HepG2 (cell line): ENCODE data around the gene PCNT.

ENCODE experiments used
- JUN ChIP-seq: sonication (generic); formaldehyde crosslinking; IDR thresholded peaks from 2 replicates; pipeline ENCODE4 v1.4.0; 2020; ENCODE audit warnings: mild to moderate bottlenecking, missing genetic modification reagents
- POLR2A ChIP-seq, 2 experiments: IDR thresholded peaks; 2 replicates each; pipeline ENCODE4 v1.6.1; 2011; ENCODE audit warnings: low read depth in 2 of 2, low read length in 2 of 2, mild to moderate bottlenecking in 1 of 2, moderate library complexity in 1 of 2; ENCODE audit not compliant: insufficient read depth in 1 of 2
- SIX1 ChIP-seq: sonication (generic); formaldehyde crosslinking; IDR thresholded peaks from 2 replicates; pipeline ENCODE4 v1.4.0; 2020; ENCODE audit warnings: missing genetic modification reagents, borderline replicate concordance
- TP53 ChIP-seq: sonication (generic); formaldehyde crosslinking; conservative IDR thresholded peaks from 2 replicates; pipeline ENCODE4 v1.4.0; 2020; ENCODE audit warnings: missing genetic modification reagents
- ZC3H13 ChIP-seq: sonication (generic); formaldehyde crosslinking; IDR thresholded peaks from 2 replicates; pipeline ENCODE4 v1.8.1; 2023; ENCODE audit warnings: mild to moderate bottlenecking, missing genetic modification reagents, moderate library complexity
- ZFX ChIP-seq: sonication (generic); formaldehyde crosslinking; IDR thresholded peaks from 2 replicates; pipeline ENCODE4 v1.4.0; 2020; ENCODE audit warnings: mild to moderate bottlenecking, low read depth, missing genetic modification reagents, moderate library complexity
- TF ChIP-seq, protein P1 (sequence below): sonication (generic); formaldehyde crosslinking; IDR thresholded peaks from 2 replicates; pipeline ENCODE4 v1.4.0; 2020; ENCODE audit warnings: missing genetic modification reagents, borderline replicate concordance
- TF ChIP-seq, protein P2 (sequence below): sonication (generic); formaldehyde crosslinking; IDR thresholded peaks from 2 replicates; pipeline ENCODE4 v1.5.0; 2020; ENCODE audit warnings: missing genetic modification reagents
- TF ChIP-seq, protein P3 (sequence below): sonication (generic); formaldehyde crosslinking; IDR thresholded peaks from 2 replicates; pipeline ENCODE4 v1.5.0; 2020; ENCODE audit warnings: missing genetic modification reagents
- TF ChIP-seq, protein P4 (sequence below): IDR thresholded peaks from 2 replicates; pipeline ENCODE4 v1.6.1; 2016
- TF ChIP-seq, protein P5 (sequence below): sonication (generic); formaldehyde crosslinking; IDR thresholded peaks from 2 replicates; pipeline ENCODE4 v1.5.0; 2020; ENCODE audit warnings: mild to moderate bottlenecking, missing genetic modification reagents, moderate library complexity

DNA sequence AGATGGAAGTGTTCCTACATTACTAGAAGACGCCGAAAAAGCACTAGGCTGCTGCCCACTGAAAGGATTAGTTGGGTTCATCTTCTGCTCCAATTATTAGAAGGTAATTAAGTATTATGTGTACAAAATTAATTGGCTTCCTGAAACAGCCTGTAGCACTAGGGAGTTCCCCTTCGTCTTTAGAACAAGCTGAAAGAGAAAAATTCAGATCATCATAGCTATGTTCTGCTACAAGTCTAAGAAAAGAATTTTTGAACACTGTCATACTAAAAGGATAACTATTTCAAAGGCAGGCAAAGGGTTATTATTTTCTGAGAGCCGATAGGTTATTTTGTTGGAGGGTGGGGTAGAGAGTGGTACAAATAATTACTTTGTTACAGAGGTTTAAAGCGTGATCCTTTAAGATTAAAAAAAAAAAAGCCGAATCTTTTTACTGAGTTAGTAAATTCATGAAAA, 38.7 kb upstream of the PCNT start, which contains the start of gene MCM3AP:
- TF ChIP-seq, protein P1, sequence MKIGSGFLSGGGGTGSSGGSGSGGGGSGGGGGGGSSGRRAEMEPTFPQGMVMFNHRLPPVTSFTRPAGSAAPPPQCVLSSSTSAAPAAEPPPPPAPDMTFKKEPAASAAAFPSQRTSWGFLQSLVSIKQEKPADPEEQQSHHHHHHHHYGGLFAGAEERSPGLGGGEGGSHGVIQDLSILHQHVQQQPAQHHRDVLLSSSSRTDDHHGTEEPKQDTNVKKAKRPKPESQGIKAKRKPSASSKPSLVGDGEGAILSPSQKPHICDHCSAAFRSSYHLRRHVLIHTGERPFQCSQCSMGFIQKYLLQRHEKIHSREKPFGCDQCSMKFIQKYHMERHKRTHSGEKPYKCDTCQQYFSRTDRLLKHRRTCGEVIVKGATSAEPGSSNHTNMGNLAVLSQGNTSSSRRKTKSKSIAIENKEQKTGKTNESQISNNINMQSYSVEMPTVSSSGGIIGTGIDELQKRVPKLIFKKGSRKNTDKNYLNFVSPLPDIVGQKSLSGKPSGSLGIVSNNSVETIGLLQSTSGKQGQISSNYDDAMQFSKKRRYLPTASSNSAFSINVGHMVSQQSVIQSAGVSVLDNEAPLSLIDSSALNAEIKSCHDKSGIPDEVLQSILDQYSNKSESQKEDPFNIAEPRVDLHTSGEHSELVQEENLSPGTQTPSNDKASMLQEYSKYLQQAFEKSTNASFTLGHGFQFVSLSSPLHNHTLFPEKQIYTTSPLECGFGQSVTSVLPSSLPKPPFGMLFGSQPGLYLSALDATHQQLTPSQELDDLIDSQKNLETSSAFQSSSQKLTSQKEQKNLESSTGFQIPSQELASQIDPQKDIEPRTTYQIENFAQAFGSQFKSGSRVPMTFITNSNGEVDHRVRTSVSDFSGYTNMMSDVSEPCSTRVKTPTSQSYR (CRISPR knock-in tag) = no peak
- no peak for TF ChIP-seq POLR2A (IDR thresholded peaks at IDR 0.05; ENCODE audit: insufficient read depth in 1 of 2, low read depth in 2 of 2, low read length in 2 of 2)
- no peak for TF ChIP-seq ZC3H13 (CRISPR knock-in tag)
- TF ChIP-seq SIX1 (CRISPR knock-in tag) = no peak
- TF ChIP-seq, protein P2, sequence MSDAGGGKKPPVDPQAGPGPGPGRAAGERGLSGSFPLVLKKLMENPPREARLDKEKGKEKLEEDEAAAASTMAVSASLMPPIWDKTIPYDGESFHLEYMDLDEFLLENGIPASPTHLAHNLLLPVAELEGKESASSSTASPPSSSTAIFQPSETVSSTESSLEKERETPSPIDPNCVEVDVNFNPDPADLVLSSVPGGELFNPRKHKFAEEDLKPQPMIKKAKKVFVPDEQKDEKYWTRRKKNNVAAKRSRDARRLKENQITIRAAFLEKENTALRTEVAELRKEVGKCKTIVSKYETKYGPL (CRISPR knock-in tag) = no peak
- TF ChIP-seq JUN (CRISPR knock-in tag) = no peak
- TF ChIP-seq, protein P3, sequence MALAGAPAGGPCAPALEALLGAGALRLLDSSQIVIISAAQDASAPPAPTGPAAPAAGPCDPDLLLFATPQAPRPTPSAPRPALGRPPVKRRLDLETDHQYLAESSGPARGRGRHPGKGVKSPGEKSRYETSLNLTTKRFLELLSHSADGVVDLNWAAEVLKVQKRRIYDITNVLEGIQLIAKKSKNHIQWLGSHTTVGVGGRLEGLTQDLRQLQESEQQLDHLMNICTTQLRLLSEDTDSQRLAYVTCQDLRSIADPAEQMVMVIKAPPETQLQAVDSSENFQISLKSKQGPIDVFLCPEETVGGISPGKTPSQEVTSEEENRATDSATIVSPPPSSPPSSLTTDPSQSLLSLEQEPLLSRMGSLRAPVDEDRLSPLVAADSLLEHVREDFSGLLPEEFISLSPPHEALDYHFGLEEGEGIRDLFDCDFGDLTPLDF (CRISPR knock-in tag) = no peak
- TF ChIP-seq ZFX (CRISPR knock-in tag) = no peak
- TF ChIP-seq, protein P4, sequence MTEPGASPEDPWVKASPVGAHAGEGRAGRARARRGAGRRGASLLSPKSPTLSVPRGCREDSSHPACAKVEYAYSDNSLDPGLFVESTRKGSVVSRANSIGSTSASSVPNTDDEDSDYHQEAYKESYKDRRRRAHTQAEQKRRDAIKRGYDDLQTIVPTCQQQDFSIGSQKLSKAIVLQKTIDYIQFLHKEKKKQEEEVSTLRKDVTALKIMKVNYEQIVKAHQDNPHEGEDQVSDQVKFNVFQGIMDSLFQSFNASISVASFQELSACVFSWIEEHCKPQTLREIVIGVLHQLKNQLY (CRISPR knock-in tag) = no peak
- TF ChIP-seq, protein P5, sequence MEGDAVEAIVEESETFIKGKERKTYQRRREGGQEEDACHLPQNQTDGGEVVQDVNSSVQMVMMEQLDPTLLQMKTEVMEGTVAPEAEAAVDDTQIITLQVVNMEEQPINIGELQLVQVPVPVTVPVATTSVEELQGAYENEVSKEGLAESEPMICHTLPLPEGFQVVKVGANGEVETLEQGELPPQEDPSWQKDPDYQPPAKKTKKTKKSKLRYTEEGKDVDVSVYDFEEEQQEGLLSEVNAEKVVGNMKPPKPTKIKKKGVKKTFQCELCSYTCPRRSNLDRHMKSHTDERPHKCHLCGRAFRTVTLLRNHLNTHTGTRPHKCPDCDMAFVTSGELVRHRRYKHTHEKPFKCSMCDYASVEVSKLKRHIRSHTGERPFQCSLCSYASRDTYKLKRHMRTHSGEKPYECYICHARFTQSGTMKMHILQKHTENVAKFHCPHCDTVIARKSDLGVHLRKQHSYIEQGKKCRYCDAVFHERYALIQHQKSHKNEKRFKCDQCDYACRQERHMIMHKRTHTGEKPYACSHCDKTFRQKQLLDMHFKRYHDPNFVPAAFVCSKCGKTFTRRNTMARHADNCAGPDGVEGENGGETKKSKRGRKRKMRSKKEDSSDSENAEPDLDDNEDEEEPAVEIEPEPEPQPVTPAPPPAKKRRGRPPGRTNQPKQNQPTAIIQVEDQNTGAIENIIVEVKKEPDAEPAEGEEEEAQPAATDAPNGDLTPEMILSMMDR = no peak
- TF ChIP-seq TP53 (CRISPR knock-in tag) = no peak
